Measurements from ENCODE around the gene TRIM37. TPM values are rescaled to one million over a fixed set of nuclear protein-coding genes. Genes with fewer than 3 reads are reported as not detected.
"Not testable (repeated sequence)": the region's sequence is repeated elsewhere in the genome, so short reads cannot be mapped to it uniquely, and the experiment has no call there.

Gene TRIM37
- total and polyA plus RNA-seq, 4 donors, result 9.1 to 39.0 (median 16.8) TPM

- Histone ChIP-seq H3K36me3 (ENCODE audit: control insufficient read depth in 4 of 4, insufficient read depth in 4 of 4, low read length in 4 of 4) (peaks cover 0 to 4% (median 3%) of the 10 kb centered on the region in 4 donors), H3K4me3 (no peak overlapping the region), H3K9ac (ENCODE audit: insufficient read depth in 1 of 2, low read length in 2 of 2) (peak overlapping the region in 1 of 2 donors; percentile 83), H3K4me1 (ENCODE audit: control insufficient read depth in 5 of 5, insufficient read depth in 5 of 5, low read length in 5 of 5) (peaks cover 0 to 11% (median 3%) of the 10 kb centered on the region in 5 donors), H3K9me3 (ENCODE audit: control insufficient read depth in 4 of 4, insufficient read depth in 3 of 4, low read length in 3 of 4) (no peaks in the 10 kb centered on the region), H3K27ac (ENCODE audit: low read depth in 1 of 2, low read length in 1 of 2) (peak overlapping the region in 1 of 2 donors; percentile 16), H3K27me3 (ENCODE audit: control insufficient read depth in 3 of 3, insufficient read depth in 3 of 3, low read length in 2 of 3) (no peaks in the 10 kb centered on the region)
- no peak for TF ChIP-seq CTCF (IDR thresholded peaks at IDR 0.05; ENCODE audit: control extremely low read depth, extremely low read depth)
- ATAC-seq (ENCODE audit: insufficient read depth, low FRiP score), result peak; percentile 69
- DNase-seq, result peak; percentile 49 to 83 (median 83)
- 47 to 62% methylated on average over 8 of the region's 8 CpGs for WGBS, 2 donors
These were observed 12.9 kb downstream of the TRIM37 start for GRCh38 chr17:59093702-59094231.

GRCh38 chr17:59093145-59093701 is 13.5 kb downstream of the TRIM37 start:
- no peak for TF ChIP-seq CTCF (IDR thresholded peaks at IDR 0.05; ENCODE audit: control extremely low read depth, extremely low read depth)
- peaks cover 0 to 4% (median 3%) of the 10 kb centered on the region in 4 donors for H3K36me3 ChIP-seq (ENCODE audit: control insufficient read depth in 4 of 4, insufficient read depth in 4 of 4, low read length in 4 of 4)
- H3K9ac ChIP-seq (ENCODE audit: insufficient read depth in 1 of 2, low read length in 2 of 2), result peak overlapping the region in 1 of 2 donors; percentile 83
- H3K27me3 ChIP-seq (ENCODE audit: control insufficient read depth in 3 of 3, insufficient read depth in 3 of 3, low read length in 2 of 3), result no peaks in the 10 kb centered on the region
- no peaks in the 10 kb centered on the region for H3K9me3 ChIP-seq (ENCODE audit: control insufficient read depth in 4 of 4, insufficient read depth in 3 of 4, low read length in 3 of 4)
- DNase-seq (no peak), ATAC-seq (ENCODE audit: insufficient read depth, low FRiP score) (no peak)
- peaks cover 0 to 11% (median 3%) of the 10 kb centered on the region in 5 donors for H3K4me1 ChIP-seq (ENCODE audit: control insufficient read depth in 5 of 5, insufficient read depth in 5 of 5, low read length in 5 of 5)
- 47 to 68% methylated on average over 4 of the region's 4 CpGs for WGBS, 2 donors
- peak overlapping the region in 1 of 2 donors; percentile 16 for H3K27ac ChIP-seq (ENCODE audit: low read depth in 1 of 2, low read length in 1 of 2)
- H3K4me3 ChIP-seq, result no peak overlapping the region

- WGBS, 2 donors, result 94 to 96% methylated on average over 12 of the region's 12 CpGs
- H3K9me3 ChIP-seq (ENCODE audit: control insufficient read depth in 4 of 4, insufficient read depth in 3 of 4, low read length in 3 of 4); ATAC-seq (ENCODE audit: insufficient read depth, low FRiP score); H3K9ac ChIP-seq (ENCODE audit: insufficient read depth in 1 of 2, low read length in 2 of 2); DNase-seq; H3K36me3 ChIP-seq (ENCODE audit: control insufficient read depth in 4 of 4, insufficient read depth in 4 of 4, low read length in 4 of 4); H3K27me3 ChIP-seq (ENCODE audit: control insufficient read depth in 3 of 3, insufficient read depth in 3 of 3, low read length in 2 of 3); H3K27ac ChIP-seq (ENCODE audit: low read depth in 1 of 2, low read length in 1 of 2); H3K4me3 ChIP-seq: not testable (repeated sequence)
- peaks cover 0 to 11% (median 3%) of the 10 kb centered on the region in 5 donors for H3K4me1 ChIP-seq (ENCODE audit: control insufficient read depth in 5 of 5, insufficient read depth in 5 of 5, low read length in 5 of 5)
These were observed 16.1 kb downstream of the TRIM37 start for GRCh38 chr17:59090593-59090992.

GRCh38 chr17:59084154-59084553 is 22.5 kb downstream of the TRIM37 start:
- ATAC-seq (ENCODE audit: insufficient read depth, low FRiP score) (no peak), DNase-seq (no peak)
- Histone ChIP-seq H3K27ac (ENCODE audit: low read depth in 1 of 2, low read length in 1 of 2) (no peak overlapping the region), H3K9ac (ENCODE audit: insufficient read depth in 1 of 2, low read length in 2 of 2) (no peak overlapping the region), H3K4me3 (no peak overlapping the region), H3K4me1 (ENCODE audit: control insufficient read depth in 5 of 5, insufficient read depth in 5 of 5, low read length in 5 of 5) (no peaks in the 10 kb centered on the region), H3K27me3 (ENCODE audit: control insufficient read depth in 3 of 3, insufficient read depth in 3 of 3, low read length in 2 of 3) (no peaks in the 10 kb centered on the region), H3K9me3 (ENCODE audit: control insufficient read depth in 4 of 4, insufficient read depth in 3 of 4, low read length in 3 of 4) (no peaks in the 10 kb centered on the region), H3K36me3 (ENCODE audit: control insufficient read depth in 4 of 4, insufficient read depth in 4 of 4, low read length in 4 of 4) (peaks cover 2 to 16% (median 7%) of the 10 kb centered on the region in 4 donors)
- TF ChIP-seq CTCF (IDR thresholded peaks at IDR 0.05; ENCODE audit: control extremely low read depth, extremely low read depth), result no peak
- 95 to 98% methylated on average over 4 of the region's 4 CpGs for WGBS, 2 donors

Measured in lung (tissue), 12 donors.